K562 (cell line): ENCODE measurements around the gene NDUFB10.

Experiments used
- CTCF ChIP-seq, 3 experiments: IDR thresholded peaks in 2 of 3; conservative IDR thresholded peaks in 1 of 3; 2 replicates each; pipeline ENCODE4 v1.5.1; 2011 to 2012; ENCODE audit warnings: low read length in 3 of 3, mild to moderate bottlenecking in 3 of 3, control low read depth in 2 of 3, improper control_type of control experiment in 1 of 3, inconsistent platforms in 1 of 3, low read depth in 1 of 3, mixed read lengths in 1 of 3, moderate library complexity in 1 of 3; ENCODE audit not compliant: insufficient read depth in 2 of 3
- FOXK1 ChIP-seq: sonication (generic); formaldehyde crosslinking; IDR thresholded peaks from 2 replicates; pipeline ENCODE4 v1.8.0; 2022; ENCODE audit warnings: missing genetic modification reagents, mild to moderate bottlenecking, borderline replicate concordance
- PBX2 ChIP-seq, 2 experiments: IDR thresholded peaks in 1 of 2; conservative IDR thresholded peaks in 1 of 2; 2 replicates each; pipeline ENCODE4 v1.6.1; 2016; ENCODE audit warnings: low read depth in 2 of 2, mild to moderate bottlenecking in 1 of 2, missing compliant biosample characterization in 1 of 2, missing genetic modification characterization in 1 of 2, moderate library complexity in 1 of 2
- POLR2A ChIP-seq: fragments of 450-650 bp; conservative IDR thresholded peaks from 2 replicates; pipeline ENCODE4 v1.6.1; 2016
- POLR2AphosphoS5 ChIP-seq: IDR thresholded peaks from 2 replicates; pipeline ENCODE4 v1.6.1; 2011; ENCODE audit warnings: mild to moderate bottlenecking, low read depth, low read length, moderate library complexity; ENCODE audit not compliant: control insufficient read depth, insufficient read depth

GRCh38 chr16:1976216-1976520 is 16.8 kb downstream of the NDUFB10 start:
- no peak for TF ChIP-seq POLR2AphosphoS5
- no peak for TF ChIP-seq POLR2A
- no peak for TF ChIP-seq CTCF (IDR thresholded peaks at IDR 0.05 in 2 of 3, conservative IDR thresholded peaks at IDR 0.05 in 1 of 3; ENCODE audit: insufficient read depth in 2 of 3, low read depth in 1 of 3, low read length in 3 of 3)
- no peak for TF ChIP-seq FOXK1 (CRISPR knock-in tag)
- no peak for TF ChIP-seq PBX2 (CRISPR knock-in tag; IDR thresholded peaks at IDR 0.05; ENCODE audit: low read depth)
- TF ChIP-seq PBX2 (tag; conservative IDR thresholded peaks at IDR 0.05; ENCODE audit: low read depth): no peak
